ENCODE data around the gene TMEM131L. TPM values are rescaled to one million over a fixed set of nuclear protein-coding genes. Genes with fewer than 3 reads are reported as not detected.

TMEM131L gene
- total and polyA plus RNA-seq, 12 donors, result 2.7 to 33.6 (median 18.5) TPM

DNA sequence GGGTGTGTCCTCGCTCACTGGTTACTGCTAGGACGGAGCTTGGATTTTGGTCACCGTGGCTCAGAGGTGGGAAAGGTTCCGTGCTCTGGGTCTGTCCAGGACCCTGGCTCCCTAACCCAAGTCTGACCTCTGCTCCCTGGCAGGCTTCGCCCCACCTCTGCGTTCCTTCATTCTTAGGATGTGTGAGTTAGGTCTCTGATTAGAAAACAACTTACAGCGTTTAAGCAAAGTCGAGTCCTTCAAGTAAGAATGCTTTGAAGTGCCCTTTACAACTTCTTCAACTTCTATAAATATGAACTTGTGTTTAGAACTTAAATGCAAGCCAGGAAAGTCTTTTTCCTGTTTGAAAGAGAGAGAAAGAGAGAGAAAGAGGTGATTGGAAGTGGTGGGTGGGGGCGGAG lies 218.8 kb downstream of the TMEM131L start:
- peaks cover 0 to 34% (median 23%) of the 10 kb centered on the region in 7 donors for H3K27me3 ChIP-seq
- 11 to 15% methylated on average over 9 of the region's 9 CpGs for WGBS, 2 donors

More for the DNA sequence above, 218.8 kb downstream of the TMEM131L start:
- TF ChIP-seq, protein P1, sequence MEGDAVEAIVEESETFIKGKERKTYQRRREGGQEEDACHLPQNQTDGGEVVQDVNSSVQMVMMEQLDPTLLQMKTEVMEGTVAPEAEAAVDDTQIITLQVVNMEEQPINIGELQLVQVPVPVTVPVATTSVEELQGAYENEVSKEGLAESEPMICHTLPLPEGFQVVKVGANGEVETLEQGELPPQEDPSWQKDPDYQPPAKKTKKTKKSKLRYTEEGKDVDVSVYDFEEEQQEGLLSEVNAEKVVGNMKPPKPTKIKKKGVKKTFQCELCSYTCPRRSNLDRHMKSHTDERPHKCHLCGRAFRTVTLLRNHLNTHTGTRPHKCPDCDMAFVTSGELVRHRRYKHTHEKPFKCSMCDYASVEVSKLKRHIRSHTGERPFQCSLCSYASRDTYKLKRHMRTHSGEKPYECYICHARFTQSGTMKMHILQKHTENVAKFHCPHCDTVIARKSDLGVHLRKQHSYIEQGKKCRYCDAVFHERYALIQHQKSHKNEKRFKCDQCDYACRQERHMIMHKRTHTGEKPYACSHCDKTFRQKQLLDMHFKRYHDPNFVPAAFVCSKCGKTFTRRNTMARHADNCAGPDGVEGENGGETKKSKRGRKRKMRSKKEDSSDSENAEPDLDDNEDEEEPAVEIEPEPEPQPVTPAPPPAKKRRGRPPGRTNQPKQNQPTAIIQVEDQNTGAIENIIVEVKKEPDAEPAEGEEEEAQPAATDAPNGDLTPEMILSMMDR (IDR thresholded peaks at IDR 0.05), result no peak
- peaks cover 0 to 25% (median 13%) of the 10 kb centered on the region in 11 donors for H3K9me3 ChIP-seq
- no peak for ATAC-seq
- no peak for DNase-seq
- H3K27ac ChIP-seq, result peak overlapping the region in 5 of 10 donors; percentile 53 to 94 (median 60)
- peak overlapping the region; percentile 56 to 83 (median 65) for H3K4me3 ChIP-seq
- peaks cover 0 to 27% (median 0%) of the 10 kb centered on the region in 9 donors for H3K36me3 ChIP-seq
- peaks cover 3 to 23% (median 14%) of the 10 kb centered on the region in 9 donors for H3K4me1 ChIP-seq
- intact Hi-C loops (cut with DNase I), result no loop called here

Other genes with a start within 250 kb of the TMEM131L start
- 1 to 10 TPM in 1 of 10 donors, under 1 TPM in 4, not detected in 5; 0.25 to 1.7 (median 0.40) TPM for gene MND1, start 121.7 kb upstream of the TMEM131L start, total RNA-seq
- gene MND1, start 121.7 kb upstream of the TMEM131L start, polyA plus RNA-seq, result under 1 TPM in 1 of 2 donors, not detected in 1; 0.20 TPM
- gene TLR2, start 217.9 kb downstream of the TMEM131L start, total RNA-seq, result 10 to 100 TPM in 1 of 10 donors, 1 to 10 TPM in 7, under 1 TPM in 2; 0.60 to 18.2 (median 3.3) TPM
- gene TLR2, start 217.9 kb downstream of the TMEM131L start, polyA plus RNA-seq, result 1 to 10 TPM; 2.6 to 3.1 TPM